K562 (cell line): ENCODE measurements around the gene OR1N2. TPM values are rescaled to one million over a fixed set of nuclear protein-coding genes. Genes with fewer than 3 reads are reported as not detected.

ENCODE experiments used
- ATAC-seq: fragments of 200-7000 bp; cut with Tn5 transposase; 3 replicates; pipeline ENCODE4 v1.9.1; 2020; ENCODE audit warnings: moderate library complexity
- BruUV-seq: library from RNA; stranded (reverse); fragments of 400-500 nt; replicated peaks from 2 replicates; lab custom pipeline; 2021; lab: Mats Ljungman, UMichigan
- CTCF ChIA-PET: fragments of 300-600 bp; formaldehyde crosslinking; extraction: SDS; loops from one replicate; lab custom pipeline; 2021; ENCODE audit warnings: low intra/inter-chr PET ratio; lab: Yijun Ruan, JAX
- POLR2A ChIA-PET: fragments of 300-600, 350-650 bp; sonication (Branson Sonifier 250); formaldehyde crosslinking; extraction: SDS; loops from one replicate; lab custom pipeline; 2021; ENCODE audit warnings: antibody characterized with exemption, inconsistent platforms; lab: Yijun Ruan, JAX
- DNase-seq, 4 experiments: peaks; one replicate each; pipeline versions ENCODE4 v3.0.0 to v3.0.0-alpha.2; 2011 to 2018; ENCODE audit warnings: low spot score in 3 of 4, mixed read lengths in 3 of 4; ENCODE audit errors: extremely low read depth in 1 of 4
- FAIRE-seq: peaks from 2 replicates; lab custom pipeline; 2011; peaks lifted over from hg19 to GRCh38; lab: Jason Lieb, UNC
- H2AFZ ChIP-seq: 2 replicates; pipeline ENCODE4 v1.6.0; 2011; ENCODE audit warnings: low read depth, low read length, control low read depth, inconsistent platforms
- H3K27ac ChIP-seq: fragments of 200-600 bp; 3 replicates; pipeline ENCODE4 v1.8.0; 2011; ENCODE audit warnings: low read depth, mild to moderate bottlenecking, control low read depth, inconsistent platforms, low read length, moderate library complexity, mixed read lengths; ENCODE audit errors: extremely low read depth
- H3K27me3 ChIP-seq, 2 experiments: fragments of 300-600 bp in 1 of 2; 2 replicates in 1 of 2; 3 replicates in 1 of 2; pipeline versions ENCODE4 v1.6.0 to v1.8.0; 2011; ENCODE audit warnings: inconsistent platforms in 2 of 2, low read length in 2 of 2, mild to moderate bottlenecking in 1 of 2, mixed read lengths in 1 of 2, moderate library complexity in 1 of 2; ENCODE audit not compliant: control insufficient read depth in 2 of 2, insufficient read depth in 2 of 2
- H3K36me3 ChIP-seq: fragments of 300-600 bp; 3 replicates; pipeline ENCODE4 v1.8.0; 2011; ENCODE audit warnings: mild to moderate bottlenecking, low read length, inconsistent platforms; ENCODE audit not compliant: control insufficient read depth, insufficient read depth
- H3K4me1 ChIP-seq, 2 experiments: fragments of 200-600 bp in 1 of 2; replicated peaks in 1 of 2; 2 replicates in 1 of 2; 3 replicates in 1 of 2; pipeline versions ENCODE4 v1.5.1 to v1.8.0; 2011; ENCODE audit warnings: inconsistent platforms in 2 of 2, low read length in 2 of 2, mild to moderate bottlenecking in 1 of 2, mixed read lengths in 1 of 2, moderate library complexity in 1 of 2; ENCODE audit not compliant: control insufficient read depth in 2 of 2, insufficient read depth in 2 of 2
- H3K4me2 ChIP-seq: 2 replicates; pipeline ENCODE4 v1.6.1; 2011; ENCODE audit warnings: low read length, control low read depth, inconsistent platforms, mixed read lengths; ENCODE audit not compliant: insufficient read depth
- H3K4me3 ChIP-seq: fragments of 200-600 bp; sonication (generic), shearing (Covaris generic); 2 replicates; pipeline ENCODE4 v1.5.1; 2016; ENCODE audit warnings: control low read depth, inconsistent platforms
- H3K79me2 ChIP-seq: fragments of 200-600 bp; 3 replicates; pipeline ENCODE4 v1.8.0; 2011; ENCODE audit warnings: low read length, inconsistent platforms; ENCODE audit not compliant: control insufficient read depth, insufficient read depth
- H3K9ac ChIP-seq, 2 experiments: 2 replicates each; pipeline versions ENCODE4 v1.6.0 to v1.6.1; 2011; ENCODE audit warnings: low read depth in 2 of 2, low read length in 2 of 2, control low read depth in 1 of 2, inconsistent platforms in 1 of 2, mild to moderate bottlenecking in 1 of 2, mixed read lengths in 1 of 2; ENCODE audit not compliant: insufficient read depth in 1 of 2
- H3K9me1 ChIP-seq: one replicate; pipeline ENCODE4 v1.6.0; 2011; ENCODE audit warnings: inconsistent platforms, mild to moderate bottlenecking, low read length, moderate library complexity; ENCODE audit not compliant: control insufficient read depth, insufficient read depth
- H3K9me3 ChIP-seq: replicated peaks from 2 replicates; pipeline ENCODE4 v1.5.1; 2011; ENCODE audit warnings: low read depth, low read length, inconsistent platforms; ENCODE audit not compliant: control insufficient read depth, insufficient read depth
- H4K20me1 ChIP-seq: replicated peaks from 2 replicates; pipeline ENCODE4 v1.6.1; 2011; ENCODE audit warnings: low read length, inconsistent platforms, mixed read lengths; ENCODE audit not compliant: control insufficient read depth, insufficient read depth
- ATF7 ChIP-seq: fragments of 450-650 bp; IDR thresholded peaks from 2 replicates; pipeline ENCODE4 v1.7.1; 2014; ENCODE audit warnings: mild to moderate bottlenecking, moderate library complexity
- GABPB2 ChIP-seq: fragments of 250-450 bp; sonication (Bioruptor Pico); conservative IDR thresholded peaks from 2 replicates; pipeline ENCODE4 v1.5.1; 2021; ENCODE audit warnings: mild to moderate bottlenecking
- HNRNPK ChIP-seq: fragments of 200-400 bp; formaldehyde crosslinking; IDR thresholded peaks from one replicate; pipeline ENCODE4 v1.6.1; 2018; ENCODE audit warnings: mild to moderate bottlenecking, low read depth, low read length; ENCODE audit not compliant: poor library complexity, severe bottlenecking
- HNRNPLL ChIP-seq: fragments of 200-400 bp; formaldehyde crosslinking; IDR thresholded peaks from 2 replicates; pipeline ENCODE4 v1.6.1; 2017; ENCODE audit warnings: low read length, low read depth, mild to moderate bottlenecking; ENCODE audit not compliant: poor library complexity, severe bottlenecking
- NFIC ChIP-seq: fragments of 450-650 bp; IDR thresholded peaks from 2 replicates; pipeline ENCODE4 v1.6.1; 2017; ENCODE audit warnings: mild to moderate bottlenecking, inconsistent platforms
- NFXL1 ChIP-seq: fragments of 450-650 bp; formaldehyde crosslinking; IDR thresholded peaks from 2 replicates; pipeline ENCODE4 v1.4.0; 2021; ENCODE audit warnings: mild to moderate bottlenecking
- PURB ChIP-seq: sonication (generic); formaldehyde crosslinking; IDR thresholded peaks from 2 replicates; pipeline ENCODE4 v1.9.0; 2021; ENCODE audit warnings: low read depth, mild to moderate bottlenecking, missing genetic modification reagents
- SAFB2 ChIP-seq: fragments of 200-400 bp; formaldehyde crosslinking; IDR thresholded peaks from 2 replicates; pipeline ENCODE4 v1.6.1; 2018; ENCODE audit warnings: borderline replicate concordance, low read length, low read depth, moderate library complexity; ENCODE audit not compliant: severe bottlenecking
- ZNF778 ChIP-seq: fragments of 450-650 bp; formaldehyde crosslinking; IDR thresholded peaks from 2 replicates; pipeline ENCODE4 v1.4.0; 2020; ENCODE audit warnings: mild to moderate bottlenecking, moderate library complexity
- WGBS: fragments of 100-300 bp; shearing (Covaris generic); methylation state at CpG from one replicate; pipeline ENCODE4 v1.1.6; 2016; ENCODE audit warnings: low coverage, mixed read lengths; ENCODE audit not compliant: insufficient coverage; ENCODE audit errors: missing lambda C conversion rate; 5-methylcytosine and 5-hydroxymethylcytosine counted together
- in situ Hi-C: fragments of 300-500 bp; cut with MboI; formaldehyde crosslinking; loops from 4 replicates; pipeline ENCODE4 v1.15.0; 2018; ENCODE audit warnings: inconsistent platforms, mixed read lengths
- intact Hi-C: fragments of 100-400 bp; cut with micrococcal nuclease; formaldehyde crosslinking; loops from 2 replicates; pipeline ENCODE4 v1.14.2; 2022
- polyA plus RNA-seq, 8 experiments: library from polyadenylated mRNA; depleted of rRNA in 4 of 8; stranded (reverse) in 5 of 8; unstranded in 3 of 8; fragments of >200 nt; fragmentation: Nextera tagmentation in 2 of 8; fragmentation: Illumina TruSeq in 1 of 8; extraction: Ambion mirVana in 2 of 8; extraction: Trizol in 1 of 8; gene quantifications; 2 replicates each; pipeline versions ENCODE4 v1.2.1 to v1.2.3, GENCODE V29; 2011 to 2014; ENCODE audit warnings: inconsistent platforms in 1 of 8, missing spikeins in 1 of 8
- total RNA-seq, 7 experiments: library from RNA; depleted of rRNA in 6 of 7; stranded (reverse); fragments of >200 nt in 6 of 7; fragmentation: Illumina TruSeq in 2 of 7; extraction: Trizol in 2 of 7; gene quantifications; 2 replicates each; pipeline versions ENCODE4 v1.2.1 to v1.2.3, GENCODE V29; 2011 to 2021; ENCODE audit warnings: low replicate concordance in 1 of 7
- TF ChIP-seq, protein P1 (sequence below): fragments of 250-450 bp; sonication (Bioruptor Pico); IDR thresholded peaks from 2 replicates; pipeline ENCODE4 v1.4.0; 2020; ENCODE audit warnings: borderline replicate concordance

OR1N2 gene
- total and polyA plus RNA-seq, 9 of the 15 experiments (the other 6 are each of a cell fraction or from before 2014, with no cell fraction given) = not detected

DNA sequence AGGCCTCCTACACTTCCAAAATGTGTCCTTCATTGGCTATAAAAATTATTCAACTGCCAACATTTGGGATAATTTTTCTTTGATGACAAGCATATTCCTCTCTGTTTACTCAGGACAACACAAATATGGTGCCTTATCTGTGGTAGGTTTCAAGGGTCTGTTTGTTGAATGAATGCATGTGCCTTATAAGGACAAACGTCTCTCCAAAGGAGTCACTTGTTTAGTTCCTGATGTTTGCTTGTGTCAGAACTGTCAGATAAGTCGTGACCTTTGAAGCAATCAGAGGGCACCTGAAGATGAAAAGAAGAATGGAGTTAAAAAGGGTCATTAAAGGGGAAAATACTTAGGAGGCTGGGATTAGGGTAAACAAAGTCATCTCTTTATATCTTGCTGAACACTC is 45.9 kb upstream of the OR1N2 start:
- Histone ChIP-seq H3K27me3 (no peaks in the 10 kb centered on the region), H3K4me2 (no peak overlapping the region), H3K27ac (no peak overlapping the region), H3K36me3 (no peaks in the 10 kb centered on the region), H3K4me3 (no peak overlapping the region), H3K9me1 (no peaks in the 10 kb centered on the region), H3K9ac (no peak overlapping the region), H3K9me3 (no peaks in the 10 kb centered on the region), H3K4me1 (no peaks in the 10 kb centered on the region), H3K79me2 (no peaks in the 10 kb centered on the region), H2AFZ (no peak overlapping the region), H4K20me1 (no peaks in the 10 kb centered on the region)
- no peak for FAIRE-seq
- BruUV-seq = no TSS peak
- ChIA-PET CTCF (no interaction called here), POLR2A (no interaction called here)
- ATAC-seq = no peak
- 0% methylated on average over 2 of the region's 2 CpGs for WGBS
- in situ Hi-C loops = no loop called here
- TF ChIP-seq ATF7 (no peak), ZNF778 (CRISPR knock-in tag) (no peak), HNRNPLL (no peak), NFIC (no peak), PURB (CRISPR knock-in tag) (no peak), HNRNPK (no peak), GABPB2 (CRISPR knock-in tag) (no peak), NFXL1 (CRISPR knock-in tag) (no peak), SAFB2 (no peak)
- TF ChIP-seq, protein P1, sequence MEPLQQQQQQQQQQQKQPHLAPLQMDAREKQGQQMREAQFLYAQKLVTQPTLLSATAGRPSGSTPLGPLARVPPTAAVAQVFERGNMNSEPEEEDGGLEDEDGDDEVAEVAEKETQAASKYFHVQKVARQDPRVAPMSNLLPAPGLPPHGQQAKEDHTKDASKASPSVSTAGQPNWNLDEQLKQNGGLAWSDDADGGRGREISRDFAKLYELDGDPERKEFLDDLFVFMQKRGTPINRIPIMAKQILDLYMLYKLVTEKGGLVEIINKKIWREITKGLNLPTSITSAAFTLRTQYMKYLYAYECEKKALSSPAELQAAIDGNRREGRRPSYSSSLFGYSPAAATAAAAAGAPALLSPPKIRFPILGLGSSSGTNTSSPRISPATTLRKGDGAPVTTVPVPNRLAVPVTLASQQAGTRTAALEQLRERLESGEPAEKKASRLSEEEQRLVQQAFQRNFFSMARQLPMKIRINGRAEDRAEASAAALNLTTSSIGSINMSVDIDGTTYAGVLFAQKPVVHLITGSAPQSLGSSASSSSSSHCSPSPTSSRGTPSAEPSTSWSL (CRISPR knock-in tag) = no peak
- intact Hi-C loops = no loop called here
- no peak for DNase-seq
